ENCODE data around the gene JCAD.

DNA sequence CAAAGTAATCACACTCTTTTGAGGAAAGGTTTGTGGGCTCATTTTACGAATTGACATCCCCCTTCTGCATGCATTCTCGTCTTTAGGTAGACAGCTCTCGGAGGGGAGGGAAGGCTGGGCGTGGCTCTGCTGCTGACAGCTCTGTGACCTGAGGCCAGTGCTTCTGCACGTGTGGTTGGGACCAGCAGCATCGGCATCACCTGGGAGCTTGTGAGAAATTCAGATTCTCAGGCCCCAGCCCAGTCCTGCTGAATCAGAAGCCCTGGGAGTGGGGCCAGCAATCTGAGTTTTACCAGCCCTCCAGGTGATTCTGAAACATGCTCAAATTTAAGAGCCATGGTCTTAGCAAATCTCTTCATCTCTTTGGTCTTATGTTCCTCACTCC lies 89.4 kb downstream of the JCAD start:
- TF ChIP-seq, protein P1, sequence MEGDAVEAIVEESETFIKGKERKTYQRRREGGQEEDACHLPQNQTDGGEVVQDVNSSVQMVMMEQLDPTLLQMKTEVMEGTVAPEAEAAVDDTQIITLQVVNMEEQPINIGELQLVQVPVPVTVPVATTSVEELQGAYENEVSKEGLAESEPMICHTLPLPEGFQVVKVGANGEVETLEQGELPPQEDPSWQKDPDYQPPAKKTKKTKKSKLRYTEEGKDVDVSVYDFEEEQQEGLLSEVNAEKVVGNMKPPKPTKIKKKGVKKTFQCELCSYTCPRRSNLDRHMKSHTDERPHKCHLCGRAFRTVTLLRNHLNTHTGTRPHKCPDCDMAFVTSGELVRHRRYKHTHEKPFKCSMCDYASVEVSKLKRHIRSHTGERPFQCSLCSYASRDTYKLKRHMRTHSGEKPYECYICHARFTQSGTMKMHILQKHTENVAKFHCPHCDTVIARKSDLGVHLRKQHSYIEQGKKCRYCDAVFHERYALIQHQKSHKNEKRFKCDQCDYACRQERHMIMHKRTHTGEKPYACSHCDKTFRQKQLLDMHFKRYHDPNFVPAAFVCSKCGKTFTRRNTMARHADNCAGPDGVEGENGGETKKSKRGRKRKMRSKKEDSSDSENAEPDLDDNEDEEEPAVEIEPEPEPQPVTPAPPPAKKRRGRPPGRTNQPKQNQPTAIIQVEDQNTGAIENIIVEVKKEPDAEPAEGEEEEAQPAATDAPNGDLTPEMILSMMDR (conservative IDR thresholded peaks at IDR 0.05): no peak
- no peak for TF ChIP-seq ZFX (IDR thresholded peaks at IDR 0.05)
